Measurements from ENCODE around the gene FAM168A.
"Not testable (repeated sequence)": the region's sequence is repeated elsewhere in the genome, so short reads cannot be mapped to it uniquely, and the experiment has no call there.

The FAM168A gene

DNA sequence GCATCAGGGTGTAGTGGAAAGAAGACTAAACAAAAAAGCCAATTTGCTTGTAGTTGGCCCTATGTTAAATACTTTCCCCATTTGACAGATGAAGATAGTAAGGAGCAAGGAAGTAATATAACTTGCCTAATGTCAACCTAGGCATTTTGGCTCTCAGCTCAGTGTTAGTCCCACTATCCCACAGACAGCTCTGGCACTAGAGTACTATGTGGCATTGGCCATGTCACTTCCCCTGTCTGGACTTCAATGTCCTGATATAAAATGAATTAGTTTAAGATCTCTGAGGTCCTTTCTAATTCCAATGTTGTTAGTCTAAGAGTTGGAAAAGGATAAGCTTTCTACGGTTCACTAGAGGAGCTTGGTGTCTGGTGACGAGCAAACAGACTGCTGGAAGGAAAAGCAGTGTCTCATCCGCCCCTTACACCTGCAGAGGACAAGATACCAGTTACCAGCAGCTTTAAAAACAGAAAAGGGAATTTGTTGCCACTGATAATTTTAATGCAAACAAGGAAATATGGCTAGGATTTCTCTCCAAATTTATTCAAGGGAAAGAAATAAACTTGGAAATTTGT is 129.2 kb downstream of the FAM168A start:
- DNase-seq (ENCODE audit: low spot score): no peak

DNA sequence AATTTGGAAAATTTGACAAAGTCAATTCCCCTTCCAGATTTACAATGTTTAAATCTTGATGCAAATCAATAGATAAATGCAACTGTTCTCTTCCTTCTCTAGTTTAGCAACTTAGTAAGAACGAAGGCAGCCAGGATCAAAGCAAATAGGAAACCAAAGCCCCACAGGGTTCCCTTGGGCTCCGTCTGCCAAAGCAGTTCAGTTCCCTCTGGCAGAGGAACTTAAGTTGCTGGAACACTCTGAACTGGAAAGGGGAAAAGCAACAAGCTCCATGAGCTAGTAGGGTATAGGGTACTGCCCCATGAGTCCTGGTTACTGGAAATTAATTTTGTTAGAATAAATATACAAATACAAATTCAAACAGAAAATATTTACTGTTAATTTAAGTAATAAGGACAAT is 130.4 kb downstream of the FAM168A start:
- DNase-seq (ENCODE audit: low spot score): no peak

DNA sequence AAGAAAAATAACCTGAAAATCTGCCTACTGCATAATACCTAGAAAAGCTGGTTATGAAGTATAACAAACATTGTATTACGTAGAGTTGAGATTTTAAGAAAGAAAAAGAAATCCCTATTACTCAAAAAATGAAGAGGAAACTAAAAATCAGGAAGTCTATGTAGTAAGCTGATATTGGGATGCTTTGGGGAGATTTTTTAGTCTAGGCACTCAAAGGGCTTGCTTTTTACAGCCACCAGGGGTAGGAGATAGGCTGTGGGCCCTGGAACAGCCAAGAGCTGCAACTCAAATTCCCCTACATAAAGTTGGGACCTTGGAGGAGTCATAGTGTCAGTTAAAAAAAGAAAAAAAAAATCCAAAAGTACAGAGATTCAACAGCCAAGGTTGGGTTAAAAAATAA is 131.3 kb downstream of the FAM168A start:
- DNase-seq (ENCODE audit: low spot score): no peak

DNA sequence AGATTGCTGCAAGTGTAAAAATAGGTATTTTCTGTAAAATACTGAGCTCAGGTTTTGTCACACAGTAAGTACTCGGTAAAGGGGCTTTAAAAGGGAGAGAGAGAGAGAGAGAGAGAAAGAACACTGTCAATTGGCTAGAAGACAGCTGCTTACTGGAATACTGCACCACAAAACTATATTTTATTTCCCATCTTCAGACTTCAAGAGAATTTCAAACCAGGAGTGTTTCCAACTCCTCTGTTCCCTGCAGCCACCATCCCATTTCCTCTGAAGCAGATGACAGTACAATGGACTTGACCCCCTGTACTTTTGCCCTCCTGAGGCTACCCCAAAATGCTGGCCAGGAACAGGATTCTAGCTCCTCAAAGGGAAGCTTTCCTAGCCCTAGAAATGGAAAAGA is 132.0 kb downstream of the FAM168A start:
- DNase-seq (ENCODE audit: low spot score): no peak

GRCh38 chr11:73465023-73465675 is 132.8 kb downstream of the FAM168A start:
- no peak for DNase-seq (ENCODE audit: low spot score)

- no peak for DNase-seq (ENCODE audit: low spot score)
Measured at GRCh38 chr11:73464347-73464746, 133.6 kb downstream of the FAM168A start.

DNA sequence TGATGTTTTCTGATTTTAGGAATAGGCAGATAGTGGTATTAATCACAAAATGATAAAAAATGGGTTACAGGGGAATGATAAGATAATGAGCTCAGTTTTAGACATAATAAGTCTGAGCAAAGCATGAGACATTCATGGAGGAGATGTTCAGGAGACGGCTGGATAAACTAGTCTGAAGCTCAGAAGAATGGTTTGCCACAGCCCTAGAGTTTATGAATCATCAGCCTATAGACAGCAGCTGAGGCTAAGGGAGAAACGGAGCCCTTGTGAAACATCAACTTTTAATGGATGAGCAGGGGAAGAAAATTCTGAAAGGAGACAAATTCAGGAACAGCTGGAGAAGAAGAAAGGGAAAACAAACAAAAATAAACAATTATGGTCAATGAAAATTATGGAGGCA is 134.6 kb downstream of the FAM168A start:
- DNase-seq (ENCODE audit: low spot score): no peak

DNA sequence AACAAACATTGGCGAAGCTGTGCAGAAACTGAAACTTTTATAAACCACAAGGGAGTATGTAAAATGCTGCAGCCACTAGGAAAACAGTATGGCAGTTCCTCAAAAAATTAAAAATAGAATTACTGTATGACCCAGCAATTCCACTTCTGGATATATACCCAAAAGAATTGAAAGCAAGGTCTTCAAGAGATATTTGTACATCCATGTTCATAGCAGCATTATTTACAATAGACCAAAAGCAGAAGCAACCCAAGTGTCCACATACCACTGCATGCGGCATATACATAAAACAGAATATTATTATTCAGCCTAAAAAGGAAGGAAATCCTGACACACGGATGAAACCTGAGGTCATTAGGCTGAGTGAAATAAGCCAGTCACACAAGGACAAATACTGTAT is 135.9 kb downstream of the FAM168A start:
- no peak for DNase-seq (ENCODE audit: low spot score)

DNA sequence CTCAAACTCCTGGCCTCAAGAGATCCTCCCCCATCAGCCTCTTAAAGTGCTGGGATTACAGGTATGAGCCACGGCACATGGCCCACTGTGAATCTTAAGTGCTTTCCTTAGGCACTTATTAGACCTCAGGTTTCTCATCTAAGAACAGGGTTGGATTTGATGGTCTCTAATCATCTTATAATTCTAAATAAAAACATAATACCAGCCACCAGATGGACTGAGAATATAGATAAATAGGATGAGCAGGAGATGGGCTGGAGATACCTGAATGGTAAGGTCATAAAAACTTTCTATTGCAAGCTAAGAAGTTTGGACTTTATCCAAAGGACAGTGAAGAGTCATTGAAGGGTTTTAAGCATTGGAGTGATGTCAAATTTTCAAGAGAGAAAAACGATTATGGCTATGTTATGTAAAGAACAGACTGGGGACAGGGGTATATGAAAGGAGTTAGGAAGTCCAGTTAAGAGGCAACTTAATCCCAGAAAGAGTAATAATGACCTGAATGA is 136.5 kb downstream of the FAM168A start:
- DNase-seq (ENCODE audit: low spot score): no peak

DNA sequence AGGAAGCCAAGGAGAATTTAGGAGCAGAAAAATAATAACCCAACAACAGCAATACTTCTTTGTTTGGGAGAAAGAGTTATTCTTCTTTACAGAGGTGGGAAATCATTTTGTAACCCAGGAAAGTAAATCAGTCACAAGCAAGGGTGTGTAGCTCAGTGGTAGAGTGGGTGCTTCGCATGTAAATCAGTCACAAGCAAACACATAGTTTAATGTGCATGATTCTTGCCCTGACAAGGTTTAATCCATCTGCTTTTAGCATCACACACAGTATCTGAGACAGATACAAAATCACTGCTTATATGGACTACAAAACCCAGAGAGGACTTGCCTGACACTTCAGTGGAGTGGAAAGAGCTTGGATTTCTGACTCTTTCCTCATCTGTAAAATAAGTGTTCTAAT is 139.7 kb downstream of the FAM168A start:
- no peak for DNase-seq (ENCODE audit: low spot score)

DNA sequence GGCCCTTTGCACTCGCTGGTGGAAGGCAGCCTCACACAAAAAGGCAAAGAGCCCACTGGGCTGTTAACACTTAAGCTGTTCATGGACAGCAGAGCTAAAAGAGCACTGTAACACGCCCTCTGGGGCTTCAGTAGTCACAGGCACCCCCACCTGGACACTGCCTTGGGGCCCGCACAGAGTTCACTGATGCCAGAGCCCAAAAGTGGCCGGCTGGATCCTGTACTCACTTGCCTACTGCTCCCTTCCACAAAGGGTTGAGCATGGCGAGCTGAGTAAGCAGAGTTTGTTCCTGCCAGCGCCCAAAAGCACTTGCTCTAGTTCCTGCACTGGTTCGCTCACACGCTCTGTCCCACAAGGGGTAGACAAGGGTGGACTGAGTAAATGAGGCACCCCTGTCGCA is 142.9 kb downstream of the FAM168A start:
- no peak for DNase-seq (ENCODE audit: low spot score)

- DNase-seq (ENCODE audit: low spot score): no peak
Measured at GRCh38 chr11:73453562-73453961, 144.3 kb downstream of the FAM168A start.

GRCh38 chr11:73452726-73453125 is 145.2 kb downstream of the FAM168A start:
- DNase-seq (ENCODE audit: low spot score): no peak

- DNase-seq (ENCODE audit: low spot score): no peak
Measured at GRCh38 chr11:73451896-73452295, 146.0 kb downstream of the FAM168A start.

DNA sequence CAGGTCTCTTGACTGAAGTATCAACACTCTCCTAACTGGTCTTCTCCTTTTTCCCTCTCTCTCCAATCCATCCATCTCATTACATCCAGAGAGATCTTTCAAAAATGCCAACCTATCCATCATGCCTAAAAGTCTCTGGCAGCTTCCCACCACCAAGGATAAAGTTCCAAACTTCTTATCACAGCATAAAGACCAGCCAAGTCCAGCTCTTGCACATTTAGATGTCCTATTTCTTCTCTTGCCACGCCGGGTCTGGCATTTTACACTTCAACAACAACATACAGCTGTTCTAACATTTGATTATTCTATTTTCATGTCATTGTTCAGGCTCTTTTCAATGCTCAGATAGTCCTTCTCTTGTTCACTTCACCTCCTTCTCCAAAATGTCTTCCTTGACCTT is 151.1 kb downstream of the FAM168A start:
- DNase-seq (ENCODE audit: low spot score): no peak

GRCh38 chr11:73445980-73446379 is 151.9 kb downstream of the FAM168A start:
- no peak for DNase-seq (ENCODE audit: low spot score)

- DNase-seq (ENCODE audit: low spot score): no peak
Measured at GRCh38 chr11:73439002-73439843, 158.7 kb downstream of the FAM168A start.

GRCh38 chr11:73436859-73437258 is 161.1 kb downstream of the FAM168A start:
- not testable (repeated sequence) for DNase-seq (ENCODE audit: low spot score)

- DNase-seq (ENCODE audit: low spot score): no peak
Measured at GRCh38 chr11:73431396-73431795, 166.5 kb downstream of the FAM168A start.

DNA sequence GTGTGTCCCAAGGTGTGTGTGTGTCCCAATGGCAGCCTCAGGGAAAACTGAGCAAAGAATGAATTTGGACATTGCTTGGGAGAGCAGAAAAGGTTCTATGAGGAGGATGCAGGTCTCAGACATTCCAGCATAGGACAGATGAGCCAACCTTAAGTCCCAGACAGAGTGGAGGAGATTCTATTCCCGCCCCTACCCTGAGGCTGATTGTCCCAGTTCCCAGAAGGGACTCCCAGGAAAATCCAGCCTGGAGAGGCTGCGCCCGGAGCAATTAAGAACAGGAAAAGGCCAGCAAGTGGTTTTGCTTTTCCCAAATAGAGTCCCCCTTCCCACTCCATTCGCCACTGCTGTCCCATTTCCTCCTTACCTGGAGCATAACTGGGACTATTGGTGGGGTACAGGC is 167.6 kb downstream of the FAM168A start:
- no peak for DNase-seq (ENCODE audit: low spot score)

- no peak for DNase-seq (ENCODE audit: low spot score)
Measured at GRCh38 chr11:73429121-73429750, 168.7 kb downstream of the FAM168A start.

- no peak for DNase-seq (ENCODE audit: low spot score)
Measured at GRCh38 chr11:73428699-73429098, 169.2 kb downstream of the FAM168A start.

DNA sequence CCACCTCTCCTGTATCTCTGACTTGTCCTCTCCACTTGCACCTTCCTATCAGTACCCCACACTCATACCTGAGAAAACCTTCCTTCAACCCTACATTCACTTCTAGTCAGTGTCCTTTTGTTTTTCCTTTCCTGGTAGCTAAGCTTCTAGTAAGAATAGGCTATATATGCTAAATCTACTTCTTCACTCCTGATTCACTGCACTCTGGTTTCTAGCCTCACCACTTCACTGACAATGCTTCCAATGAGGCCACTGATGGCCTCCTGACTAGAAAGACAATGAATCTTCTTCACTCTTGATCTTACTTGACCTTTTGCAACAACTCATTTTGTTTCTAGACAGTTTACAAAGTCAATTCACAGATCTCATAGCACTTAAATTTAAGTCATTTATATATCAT is 169.7 kb downstream of the FAM168A start:
- no peak for DNase-seq (ENCODE audit: low spot score)

All from SW480 (cell line).